Measurements from ENCODE around the gene EN1. TPM values are rescaled to one million over a fixed set of nuclear protein-coding genes. Genes with fewer than 3 reads are reported as not detected.

The EN1 gene
- total and polyA plus RNA-seq, 2 of the 4 experiments (the other 2 are of a cell fraction) = not detected

GRCh38 chr2:118852605-118853128, 5.2 kb upstream of the EN1 start:
- ATAC-seq (ENCODE audit: low read depth) (no peak), DNase-seq (no peak)
- no peaks in the 10 kb centered on the region for H4K20me1 ChIP-seq (ENCODE audit: insufficient read depth, low read length)
- H3K9ac ChIP-seq (ENCODE audit: low read depth, low read length) = no peak overlapping the region
- no peak overlapping the region for H3K4ac ChIP-seq (ENCODE audit: low read depth, low read length)
- no TSS peak for BruUV-seq (replicated peaks)
- no peaks in the 10 kb centered on the region for H3K36me3 ChIP-seq (ENCODE audit: control insufficient read depth, insufficient read depth, low read length)
- H2AK9ac ChIP-seq (replicated peaks; ENCODE audit: low read depth, low read length, poor library complexity) = no peak overlapping the region
- H2BK15ac ChIP-seq (ENCODE audit: low read depth, low read length) = no peak overlapping the region
- CTCF ChIA-PET = interaction anchor here (0.6 kb wide), 1 partner anchor 313 kb away, joined by 5 read pairs; no protein-coding TSS in a partner anchor
- no peak overlapping the region for H3K23ac ChIP-seq (ENCODE audit: low read depth, low read length)
- H3K18ac ChIP-seq (ENCODE audit: low read depth, low read length) = no peak overlapping the region
- H4K91ac ChIP-seq (ENCODE audit: insufficient read depth, low read depth, low read length) = no peak overlapping the region
- WGBS, 2 experiments (ENCODE audit: extremely low coverage in 2 of 2, insufficient read length in 1 of 2) = 4% methylated on average over 16 of the region's 31 CpGs; no CpG with 5 or more reads in 1 of the 2 experiments
- H3K9me3 ChIP-seq (ENCODE audit: control insufficient read depth, insufficient read depth, low read length) = peaks cover 2% of the 10 kb centered on the region; the same call in 1 of the 2 replicates
- H3K27me3 ChIP-seq (ENCODE audit: control insufficient read depth, insufficient read depth, low read length) = peaks cover 94% of the 10 kb centered on the region
- H3K4me3 ChIP-seq (ENCODE audit: insufficient read depth, low read depth, low read length) = no peak overlapping the region
- no peak overlapping the region for H2BK5ac ChIP-seq (ENCODE audit: low read depth, low read length, poor library complexity, severe bottlenecking)
- no peak overlapping the region for H3K27ac ChIP-seq (ENCODE audit: insufficient read depth, low read length)
- dilution Hi-C loops (cut with HindIII; ENCODE audit: low sequenced_read_pairs, unreplicated experiment) = no loop called here
- no peak overlapping the region for H3K4me2 ChIP-seq (ENCODE audit: low read depth, low read length)
- no peaks in the 10 kb centered on the region for H3K4me1 ChIP-seq (ENCODE audit: control insufficient read depth, insufficient read depth, low read length)
- H4K8ac ChIP-seq (ENCODE audit: low read depth in 2 of 2, low read length in 2 of 2) = no peak overlapping the region
- H3K14ac ChIP-seq (replicated peaks; ENCODE audit: low read depth, low read length) = no peak overlapping the region
- POLR2A ChIA-PET (ENCODE audit: unreplicated experiment) = no interaction called here
- no peaks in the 10 kb centered on the region for H3K9me1 ChIP-seq (ENCODE audit: insufficient read depth, low read length)
- H2BK20ac ChIP-seq (ENCODE audit: low read depth, low read length) = no peak overlapping the region
- TF ChIP-seq MAZ (IDR thresholded peaks at IDR 0.05; ENCODE audit: borderline replicate concordance, low read depth, low read length) (no peak), SMC3 (IDR thresholded peaks at IDR 0.05; ENCODE audit: low read depth, low read length) (no peak)
- in situ Hi-C loops (cut with MboI; ENCODE audit: low sequenced_read_pairs) = loop anchor here (25.0 kb wide), 1 partner anchor 815 kb away; no protein-coding TSS in a partner anchor
- no peak overlapping the region for H4K5ac ChIP-seq (ENCODE audit: low read depth, low read length)
- H3K56ac ChIP-seq (ENCODE audit: extremely low read depth, insufficient read depth, low read length) = no peak overlapping the region
- H2BK120ac ChIP-seq (ENCODE audit: low read depth, low read length) = no peak overlapping the region
- no peak overlapping the region for H2AK5ac ChIP-seq (ENCODE audit: low read depth, low read length)
- no peaks in the 10 kb centered on the region for H3K79me1 ChIP-seq (ENCODE audit: low read depth in 1 of 2, low read length in 2 of 2)
- intact Hi-C loops (cut with micrococcal nuclease) = no loop called here
- H2AFZ ChIP-seq (replicated peaks; ENCODE audit: low read length, poor library complexity) = no peak overlapping the region

All from IMR-90 (cell line).